Activated naive CD4-positive, alpha-beta T cell treated with Interleukin-2 at 50 U/mL for 16 hours (primary cell): ENCODE data around the gene CDK14.

Experiments used
- DNase-seq: peaks from one replicate; pipeline ENCODE4 v3.0.0-alpha.2; 2020

Gene CDK14

GRCh38 chr7:90853205-90853604 lies 257.1 kb downstream of the CDK14 start:
- DNase-seq: no peak

GRCh38 chr7:90856351-90857070 lies 260.4 kb downstream of the CDK14 start:
- no peak for DNase-seq

- no peak for DNase-seq
These were observed 261.5 kb downstream of the CDK14 start for GRCh38 chr7:90857603-90858002.

GRCh38 chr7:90858546-90858945 lies 262.4 kb downstream of the CDK14 start:
- DNase-seq: no peak

DNA sequence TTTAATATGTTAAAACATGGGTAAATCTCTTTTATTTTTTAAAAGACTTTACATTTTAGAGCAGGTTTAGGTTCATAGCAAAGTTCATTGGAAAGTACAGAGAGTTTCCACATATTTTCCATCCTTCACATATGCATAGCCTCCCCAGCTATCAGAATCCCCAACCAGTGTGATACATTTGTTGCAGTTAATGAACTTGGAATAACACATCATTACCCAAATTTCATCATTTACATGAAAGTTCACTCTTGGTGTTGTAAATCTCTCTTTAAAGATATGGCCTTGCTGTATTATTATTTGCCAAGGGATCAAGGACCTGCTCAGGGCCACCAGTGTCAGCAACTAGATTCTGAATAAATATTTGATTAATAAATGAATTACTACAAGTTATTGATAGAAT lies 263.4 kb downstream of the CDK14 start:
- no peak for DNase-seq

GRCh38 chr7:90864088-90864487 lies 268.0 kb downstream of the CDK14 start:
- no peak for DNase-seq

DNA sequence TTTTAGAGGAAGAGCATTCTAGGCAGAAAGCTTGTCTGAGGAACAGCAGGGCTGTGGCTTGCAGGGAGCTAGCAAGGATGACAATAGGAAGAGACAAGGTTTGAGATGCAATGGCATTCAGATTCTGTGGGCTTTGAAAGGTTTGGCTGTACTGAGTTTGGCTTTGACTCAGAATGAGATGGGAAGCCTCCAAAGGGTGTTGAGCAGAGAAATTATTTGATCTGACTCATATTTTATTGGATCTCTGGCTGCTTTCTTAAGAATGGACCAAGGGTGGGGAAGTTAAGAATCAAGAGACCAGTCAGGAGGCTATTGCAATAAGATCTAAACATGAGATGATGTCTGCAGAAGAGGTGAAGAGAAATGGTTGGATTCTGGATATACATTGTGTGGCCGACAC lies 273.2 kb downstream of the CDK14 start:
- DNase-seq: no peak

DNA sequence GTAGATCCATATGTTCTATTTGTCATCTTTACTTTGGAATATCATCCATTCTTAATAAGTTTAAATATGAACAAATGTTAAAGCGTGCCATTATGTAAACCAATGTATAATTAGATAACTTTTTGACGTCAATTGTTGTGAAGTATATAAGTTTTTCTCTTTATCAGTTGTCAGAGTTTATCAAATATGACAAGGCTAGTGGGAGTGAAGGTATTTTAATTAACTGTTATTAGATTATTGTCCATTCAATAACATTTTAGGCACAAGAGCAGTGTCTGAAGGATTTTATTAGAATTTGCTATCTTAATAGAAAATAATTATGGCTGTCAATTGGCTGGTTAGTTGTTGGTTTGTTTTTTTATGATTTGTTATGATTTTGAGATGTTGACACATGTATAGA lies 280.6 kb downstream of the CDK14 start:
- DNase-seq: no peak

DNA sequence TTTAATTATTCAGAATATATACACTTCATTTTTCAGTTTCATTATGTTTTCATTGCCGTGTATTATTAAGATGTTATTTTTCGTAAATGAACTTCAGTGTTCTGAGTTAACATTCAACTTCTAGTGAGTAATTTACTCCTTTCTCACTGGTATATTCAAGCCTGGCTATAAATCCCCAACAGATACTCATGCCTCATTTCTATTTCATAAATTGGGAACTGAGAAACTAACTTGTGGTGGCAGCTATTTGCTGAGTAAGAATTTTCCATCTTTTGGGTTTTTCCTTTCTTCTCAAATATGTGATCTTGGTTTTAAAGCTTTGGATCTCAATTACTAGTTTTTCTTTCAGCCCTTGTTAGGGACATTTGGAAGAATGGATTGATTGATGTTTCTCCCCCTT lies 281.1 kb downstream of the CDK14 start:
- no peak for DNase-seq

GRCh38 chr7:90879924-90880323 lies 283.8 kb downstream of the CDK14 start:
- DNase-seq: no peak

GRCh38 chr7:90886416-90886815 lies 290.3 kb downstream of the CDK14 start:
- DNase-seq: no peak

GRCh38 chr7:90889210-90889609 lies 293.1 kb downstream of the CDK14 start:
- DNase-seq: no peak

GRCh38 chr7:90889644-90890043 lies 293.5 kb downstream of the CDK14 start:
- DNase-seq: no peak

DNA sequence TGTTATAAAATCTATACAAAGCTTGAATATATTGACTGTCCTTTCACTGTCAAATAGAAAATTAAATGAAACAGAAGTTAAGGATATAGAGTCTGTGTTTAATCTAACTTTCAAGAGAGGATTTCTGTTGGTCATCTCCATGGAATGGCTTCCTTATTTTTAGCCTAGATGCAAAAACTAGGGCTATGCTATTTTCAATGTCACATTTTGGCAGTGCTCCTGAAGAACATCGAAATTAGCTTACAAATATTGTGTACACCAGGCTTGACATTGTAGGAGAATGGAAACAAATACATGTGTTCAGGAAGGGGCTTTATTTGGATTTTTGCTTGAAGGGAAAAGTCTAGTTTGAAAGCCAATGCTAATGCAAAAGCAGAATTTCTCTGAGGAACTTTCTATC lies 295.4 kb downstream of the CDK14 start:
- DNase-seq: no peak

DNA sequence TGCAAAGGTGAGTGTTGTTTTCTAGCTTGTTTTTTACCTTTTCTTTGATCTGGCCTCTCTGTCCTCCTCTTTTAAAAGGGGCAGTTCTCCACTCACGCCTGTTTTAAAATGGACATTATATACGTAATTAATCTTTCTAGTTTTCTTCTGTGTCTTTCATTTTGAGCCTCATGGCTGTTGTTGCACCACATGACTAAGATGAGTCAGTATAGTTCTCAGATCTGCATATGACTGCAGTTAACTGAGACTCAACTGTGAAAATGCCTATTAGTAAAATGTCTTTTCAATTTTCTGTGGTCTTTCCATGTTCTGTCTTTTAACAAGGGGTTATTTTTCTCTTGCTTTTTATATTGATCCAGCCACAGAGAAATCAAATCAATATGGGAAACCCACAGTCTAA lies 296.1 kb downstream of the CDK14 start:
- no peak for DNase-seq

GRCh38 chr7:90894122-90894521 lies 298.0 kb downstream of the CDK14 start:
- DNase-seq: no peak

GRCh38 chr7:90896458-90896857 lies 300.3 kb downstream of the CDK14 start:
- no peak for DNase-seq

DNA sequence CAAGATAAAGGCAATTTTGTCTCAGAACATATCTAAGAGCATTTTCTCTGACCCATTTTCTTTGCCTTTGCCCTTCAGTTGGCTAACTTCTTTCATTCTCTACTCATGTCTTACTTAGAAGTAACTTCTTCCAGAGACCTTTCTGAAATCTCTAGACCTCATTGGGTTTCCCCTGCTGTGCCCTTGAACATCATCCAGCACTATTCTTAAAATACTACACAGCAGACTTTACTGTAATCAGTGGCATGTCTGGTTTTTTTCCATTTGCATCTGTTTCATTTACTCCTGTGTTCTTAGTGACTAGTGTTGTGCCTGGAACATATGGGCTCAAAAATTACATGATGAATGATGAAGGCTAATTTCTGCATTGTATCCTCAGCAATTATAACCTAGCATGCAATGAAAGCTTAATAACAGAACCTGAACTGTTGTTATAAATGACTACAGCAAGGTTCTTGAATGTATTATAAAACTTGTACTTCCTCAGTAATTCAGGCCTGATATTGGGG lies 301.9 kb downstream of the CDK14 start:
- DNase-seq: no peak

DNA sequence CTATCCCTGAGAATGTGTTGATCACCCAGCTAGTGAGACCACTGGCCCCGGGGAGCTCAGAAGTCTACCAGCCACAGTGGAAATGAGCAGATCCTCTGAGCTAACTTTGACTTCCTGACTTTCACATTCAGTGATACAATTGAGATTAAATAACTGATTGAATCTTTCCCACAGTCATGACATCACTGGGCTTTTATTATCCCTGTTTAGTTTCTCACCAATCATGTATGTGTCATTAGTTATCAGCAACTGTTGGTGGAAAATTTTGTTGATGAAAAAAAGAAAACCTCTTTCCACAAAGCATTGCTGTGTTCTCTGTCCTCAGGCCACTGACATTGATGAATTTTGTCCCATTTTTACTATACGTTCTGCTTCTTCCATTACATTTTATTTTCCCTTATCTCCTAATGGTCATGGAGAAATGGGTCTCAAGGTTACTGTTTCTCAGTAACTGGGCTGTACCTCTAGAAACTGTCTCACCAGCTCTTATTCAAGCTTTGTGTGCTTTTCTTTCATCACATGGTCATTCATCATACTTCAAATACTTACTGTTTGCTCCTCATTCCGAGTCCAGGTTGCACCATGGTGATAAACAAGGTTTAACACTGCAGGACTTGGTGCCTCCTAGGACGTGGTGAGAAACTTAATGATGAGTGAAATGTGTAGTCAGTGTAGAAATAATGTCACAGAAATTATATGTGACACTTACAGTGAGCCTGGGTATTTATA lies 304.7 kb downstream of the CDK14 start:
- DNase-seq: no peak

DNA sequence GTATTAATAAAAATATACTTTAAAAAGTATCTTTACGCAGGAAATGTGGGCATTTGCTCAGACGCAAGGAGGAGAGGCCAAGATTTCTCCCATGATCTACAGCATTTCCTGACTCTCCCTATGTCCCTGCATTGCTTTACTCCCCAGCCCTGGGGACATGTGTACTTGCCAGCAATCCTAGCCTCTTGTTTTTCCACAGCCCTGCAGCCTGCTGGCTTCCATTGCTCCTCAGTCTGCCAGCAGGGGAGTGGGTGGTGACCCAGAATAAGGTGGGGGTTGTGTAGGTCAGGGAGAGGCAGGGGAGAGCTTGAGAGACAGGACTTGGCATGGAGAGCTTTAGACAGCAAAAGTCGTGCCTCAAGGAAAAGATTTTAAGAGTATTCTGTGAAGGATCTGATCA lies 307.7 kb downstream of the CDK14 start:
- no peak for DNase-seq

DNA sequence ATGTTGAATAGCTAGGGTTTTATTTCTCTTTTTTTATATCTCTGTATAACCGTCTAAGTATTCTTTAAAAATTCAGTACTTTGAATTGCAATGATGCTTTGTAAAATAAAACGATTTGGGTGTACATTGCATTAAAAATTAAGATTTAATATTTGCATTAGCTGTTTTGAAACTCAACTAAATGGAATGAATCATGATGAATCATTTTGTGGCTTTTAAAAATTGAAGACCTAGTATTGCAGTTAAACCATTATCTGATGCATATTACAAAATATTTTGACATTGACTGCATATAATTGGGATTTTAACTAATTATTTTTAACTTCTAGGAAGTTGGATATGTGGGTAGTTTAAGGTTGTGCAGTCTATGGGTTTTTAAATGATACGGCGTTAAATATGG lies 314.0 kb downstream of the CDK14 start:
- DNase-seq: no peak

GRCh38 chr7:90916319-90916718 lies 320.2 kb downstream of the CDK14 start:
- DNase-seq: no peak

GRCh38 chr7:90917539-90917938 lies 321.4 kb downstream of the CDK14 start:
- no peak for DNase-seq

DNA sequence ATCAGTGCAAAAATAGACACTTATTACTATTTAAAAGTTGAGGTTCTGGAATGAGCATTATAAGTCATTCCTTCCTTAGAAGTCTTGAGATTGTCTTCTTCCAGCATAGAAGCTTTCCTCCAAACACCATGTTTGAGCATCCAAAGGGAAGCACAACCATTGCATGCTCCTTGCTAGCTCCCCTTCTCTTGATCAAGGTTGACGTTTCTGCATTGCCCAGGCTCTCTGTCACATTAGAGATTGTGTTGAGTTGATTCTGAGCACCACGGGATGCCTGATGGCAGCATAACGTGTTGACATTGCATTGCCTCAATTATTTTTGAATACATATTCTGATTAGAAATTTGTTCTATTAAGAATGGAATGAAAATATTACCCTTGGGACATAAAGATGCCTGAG lies 322.2 kb downstream of the CDK14 start:
- DNase-seq: no peak

DNA sequence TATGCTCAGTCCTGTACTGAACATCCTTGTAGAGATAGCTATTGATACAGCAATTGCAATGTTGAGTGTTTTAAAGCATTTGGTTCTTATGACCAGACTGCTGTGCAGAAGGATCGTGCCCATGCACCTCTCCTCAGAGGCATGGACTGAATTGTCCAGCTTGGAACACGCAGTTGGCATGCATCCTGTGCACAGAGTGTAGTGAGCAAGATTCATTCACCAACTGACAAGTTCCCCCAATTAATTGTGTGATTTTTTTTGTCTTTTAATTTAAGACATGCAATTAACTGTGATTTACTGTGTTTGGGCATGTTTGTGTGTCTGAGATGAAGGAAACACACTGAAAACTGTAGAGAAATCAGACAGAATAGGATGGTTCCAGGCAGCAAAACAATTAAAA lies 323.7 kb downstream of the CDK14 start:
- no peak for DNase-seq
